Ammon's horn (tissue), 1 donor: Measurements from ENCODE around the gene NFATC4.
"Not testable (repeated sequence)": the region's sequence is repeated elsewhere in the genome, so short reads cannot be mapped to it uniquely, and the experiment has no call there.

Source experiments
- DNase-seq: peaks from one replicate; pipeline ENCODE4 v3.0.0-alpha.2; 2016; ENCODE audit warnings: low spot score

NFATC4 gene

DNA sequence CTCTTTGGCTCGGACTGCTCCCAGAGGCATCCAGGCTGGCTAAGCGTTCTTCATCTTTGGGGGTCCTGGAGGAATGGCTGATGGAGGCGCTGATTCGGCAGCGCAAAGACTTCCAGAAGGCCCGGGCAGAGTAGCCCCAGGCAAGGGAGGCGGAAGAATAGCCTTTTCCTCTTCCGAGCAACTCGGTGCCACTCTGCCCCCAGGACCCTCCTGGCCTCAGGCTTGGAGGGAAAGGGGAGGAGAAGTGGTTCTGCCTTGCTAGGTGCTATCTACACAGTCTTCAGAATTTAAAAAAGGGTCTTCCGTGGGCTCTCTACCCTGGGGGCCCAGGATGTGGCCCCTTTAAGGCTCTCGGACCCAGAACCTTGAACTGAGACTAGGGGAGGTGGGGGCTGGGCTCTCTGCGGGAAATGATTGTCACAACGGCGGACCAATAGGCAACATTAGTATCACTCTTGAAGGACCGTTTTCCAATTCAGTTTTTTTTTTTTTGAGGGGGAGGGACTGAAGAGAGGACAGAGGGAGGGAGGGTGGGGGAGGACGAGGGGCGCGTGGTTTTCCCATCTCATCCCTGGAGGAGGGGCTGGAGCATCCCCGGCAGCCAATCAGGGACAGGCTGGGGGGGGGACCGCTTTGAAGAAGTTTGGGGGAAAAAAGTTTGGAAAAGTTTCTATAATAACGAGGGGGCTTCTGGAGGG is at the start of gene NFATC4:
TSS of gene NFATC4 (plus strand) at position 671 of the 698 bp plus-strand sequence. CDS start 157 bp downstream, outside the sequence.
- DNase-seq = peak; percentile 43

DNA sequence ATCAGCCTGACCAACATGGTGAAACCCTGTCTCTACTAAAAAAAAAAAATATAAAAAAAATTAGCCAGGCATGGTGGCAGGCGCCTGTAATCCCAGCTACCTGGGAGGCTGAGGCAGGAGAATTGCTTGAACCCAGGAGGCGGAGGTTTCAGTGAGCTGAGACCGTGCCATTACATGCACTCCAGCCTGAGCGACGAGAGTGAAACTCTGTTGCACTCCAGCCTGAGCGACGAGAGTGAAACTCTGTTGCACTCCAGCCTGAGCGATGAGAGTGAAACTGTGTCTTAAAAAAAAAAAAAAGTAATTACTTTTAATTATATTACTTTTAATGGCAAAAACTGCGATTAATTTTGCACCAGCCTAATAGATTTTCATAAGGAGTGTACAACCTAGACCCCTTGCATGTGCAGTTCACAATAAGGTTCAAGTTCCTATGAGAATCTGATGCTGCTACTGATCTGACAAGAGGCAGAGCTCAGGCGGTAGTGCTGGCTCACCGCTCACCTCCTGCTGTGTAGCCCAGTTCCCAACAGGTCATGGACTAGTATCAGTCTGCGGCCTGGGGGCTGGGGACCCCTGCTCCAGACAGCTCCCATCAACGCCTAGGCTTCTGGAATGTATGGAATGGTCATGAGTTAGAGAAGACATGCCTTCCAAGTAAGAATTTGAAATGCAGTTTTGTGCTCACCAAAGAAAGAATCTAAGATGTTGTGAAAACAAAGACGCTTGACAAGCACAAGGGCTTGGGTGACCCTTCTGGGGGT is 46.6 kb upstream of the NFATC4 start:
- no peak for DNase-seq

DNA sequence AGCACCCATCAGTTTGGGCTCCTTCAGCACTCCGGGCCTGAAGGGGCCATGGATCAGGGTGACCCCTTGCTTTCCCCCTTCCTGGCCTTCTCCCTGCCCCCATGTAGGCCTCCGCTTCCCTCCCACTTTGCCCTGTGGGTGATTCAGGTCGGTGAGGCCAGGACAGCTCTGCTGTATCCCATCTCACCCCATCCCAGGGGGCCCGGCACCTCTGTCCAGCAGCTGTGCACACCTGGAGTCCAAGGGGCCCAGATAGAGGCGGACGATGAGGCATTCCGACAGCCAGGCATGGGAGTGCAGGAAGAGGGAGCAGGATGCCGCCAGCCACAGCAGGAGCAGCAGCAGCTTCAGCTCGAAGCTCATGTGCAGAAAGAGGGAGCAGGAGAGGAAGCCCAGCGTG is 45.3 kb upstream of the NFATC4 start:
- DNase-seq = no peak

DNA sequence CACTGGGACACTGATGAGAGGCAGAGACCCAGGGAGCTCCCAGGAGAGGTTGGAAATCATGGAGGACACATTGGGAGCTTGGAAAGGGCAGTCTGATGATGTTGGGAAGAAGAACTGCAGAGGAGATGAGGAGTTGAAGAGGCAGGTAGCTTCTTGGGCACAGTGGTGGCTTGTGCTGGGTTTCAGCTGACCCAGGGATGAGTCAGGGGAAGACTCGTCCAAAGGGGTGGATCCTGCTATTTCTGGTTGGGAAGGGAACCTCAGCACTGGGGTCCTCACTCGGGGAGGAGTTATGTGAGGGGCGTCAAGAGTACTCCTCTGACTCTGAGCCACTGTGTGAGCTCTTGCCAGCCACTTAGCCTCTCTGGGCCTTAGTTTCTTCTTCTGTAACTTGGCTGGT is 44.6 kb upstream of the NFATC4 start:
- DNase-seq = no peak

DNA sequence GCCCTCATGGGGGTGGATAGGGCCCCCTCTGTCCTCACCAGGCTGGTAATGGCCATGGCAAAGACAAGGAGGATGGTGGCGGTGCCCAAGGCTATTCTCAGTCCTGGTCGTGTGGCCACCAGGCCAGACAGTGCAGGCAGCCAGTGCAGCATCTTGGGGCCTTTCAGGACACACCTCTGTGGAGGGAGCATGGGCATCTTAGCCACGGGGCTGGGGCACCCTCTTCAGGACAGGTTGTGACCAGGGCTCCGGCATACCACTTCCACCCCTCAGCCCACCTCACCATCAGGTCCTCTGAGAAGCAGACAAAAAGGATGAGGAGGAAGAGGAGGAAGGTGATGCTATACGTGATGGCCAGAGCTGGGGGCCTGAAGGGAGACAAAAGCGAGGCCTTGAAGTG is 44.0 kb upstream of the NFATC4 start:
- DNase-seq = no peak

DNA sequence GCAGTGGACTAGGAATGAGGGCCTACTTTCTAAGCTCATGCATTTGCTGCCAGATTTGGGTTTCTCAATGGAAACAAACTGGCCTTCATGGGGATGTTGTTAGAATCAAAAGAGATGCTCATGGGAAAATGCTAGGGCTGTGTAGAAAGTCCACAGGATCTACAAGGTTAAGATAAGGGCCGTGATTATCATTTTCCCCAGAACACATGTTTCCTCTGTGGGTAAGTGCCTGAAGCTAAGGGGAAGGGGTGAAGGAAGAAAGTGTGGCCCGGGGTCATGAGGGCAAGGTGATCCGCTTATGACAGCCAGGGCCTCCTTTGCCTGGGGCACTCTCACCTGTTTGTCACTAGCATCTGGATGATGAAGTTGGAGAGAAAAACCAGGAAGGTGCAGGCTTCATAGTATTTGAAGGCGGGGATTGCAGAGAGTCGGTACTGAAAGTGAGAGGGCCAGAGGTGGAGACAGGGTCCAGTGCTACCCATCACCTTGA is 42.9 kb upstream of the NFATC4 start:
- no peak for DNase-seq

DNA sequence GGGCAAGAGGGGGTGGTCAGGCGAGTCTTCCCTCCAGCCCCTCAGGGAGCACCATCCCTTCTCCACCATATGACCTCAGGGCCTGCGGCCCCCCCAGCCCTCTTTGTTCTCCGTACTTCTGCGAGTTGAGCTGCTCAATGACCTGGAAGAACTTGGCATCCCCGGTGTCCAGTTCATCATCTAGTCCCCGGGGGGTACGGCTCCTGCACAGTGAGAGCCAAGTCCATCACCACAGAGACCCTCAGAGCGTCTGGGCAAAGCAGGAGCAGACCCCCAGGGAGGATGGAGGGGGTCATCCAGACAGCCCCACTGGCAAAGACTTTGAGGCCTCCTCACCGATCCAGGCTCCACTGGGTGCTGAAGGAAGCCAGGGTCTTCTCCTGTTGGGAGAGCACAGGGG is 42.0 kb upstream of the NFATC4 start:
- no peak for DNase-seq

DNA sequence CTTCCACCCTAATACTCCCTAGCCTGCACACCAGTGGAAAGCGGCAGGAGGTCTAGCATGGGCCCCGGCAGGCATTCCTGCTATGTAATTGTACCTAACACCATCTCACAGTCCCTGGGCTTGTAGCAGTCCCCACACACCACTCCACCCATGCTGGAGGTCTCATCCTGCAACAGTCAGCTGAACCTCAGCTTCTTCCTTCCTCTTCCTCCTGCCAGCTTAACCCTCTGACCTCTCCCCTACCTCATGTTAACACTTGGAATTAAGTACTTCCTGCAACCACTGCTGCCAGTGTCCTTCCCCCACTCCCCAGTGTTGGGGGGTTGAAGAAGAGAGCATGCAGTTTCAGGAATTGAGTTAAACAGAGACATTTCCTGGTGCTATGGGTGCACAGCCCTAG is 40.7 kb upstream of the NFATC4 start:
- DNase-seq = no peak

DNA sequence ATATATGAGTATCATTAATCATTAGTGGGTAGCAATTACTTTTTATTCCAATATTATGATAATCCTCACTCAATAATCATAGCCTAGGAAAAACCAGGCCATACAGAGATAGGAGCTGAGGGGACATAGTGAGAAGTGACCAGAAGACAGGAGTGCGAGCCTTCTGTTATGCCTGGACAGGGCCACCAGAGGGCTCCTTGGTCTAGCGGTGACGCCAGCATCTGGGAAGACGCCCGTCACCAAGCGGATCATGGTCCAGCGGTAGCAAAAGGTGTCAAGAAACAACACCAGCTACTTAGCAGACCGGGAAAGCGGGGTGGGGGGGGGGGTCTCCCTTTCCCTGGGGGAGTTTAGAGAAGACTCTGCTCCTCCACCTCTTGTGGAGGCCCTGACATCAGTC is 40.1 kb upstream of the NFATC4 start:
- DNase-seq = not testable (repeated sequence)

DNA sequence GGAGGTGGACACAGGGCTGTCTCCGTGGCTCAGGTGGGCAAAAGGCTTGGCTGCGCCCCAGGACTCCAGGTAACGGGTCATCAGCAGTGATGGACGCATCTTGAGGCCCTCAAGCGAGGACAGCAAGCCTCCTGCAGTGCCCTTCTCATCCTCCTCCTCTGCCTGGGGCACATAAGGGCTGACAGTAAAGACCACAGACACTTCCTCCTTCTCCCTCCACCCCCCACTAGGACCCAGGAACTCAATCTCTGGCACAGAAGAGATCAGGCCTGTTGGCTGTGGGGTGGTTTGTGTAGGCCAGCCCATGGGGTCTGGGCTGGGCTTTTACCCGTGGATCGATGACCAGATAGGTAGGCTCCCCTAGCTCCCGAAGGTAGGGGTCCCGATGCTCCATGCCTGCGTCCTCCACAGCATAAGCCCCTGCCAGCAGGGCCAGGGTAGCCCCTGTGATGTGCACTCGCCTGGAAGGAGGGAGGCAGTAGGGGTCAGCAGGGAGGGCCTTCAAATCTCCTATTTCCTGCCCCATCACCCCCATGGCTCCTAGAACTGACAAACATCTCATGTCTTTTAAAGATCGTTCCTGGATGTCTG is 38.8 kb upstream of the NFATC4 start:
- DNase-seq = no peak

DNA sequence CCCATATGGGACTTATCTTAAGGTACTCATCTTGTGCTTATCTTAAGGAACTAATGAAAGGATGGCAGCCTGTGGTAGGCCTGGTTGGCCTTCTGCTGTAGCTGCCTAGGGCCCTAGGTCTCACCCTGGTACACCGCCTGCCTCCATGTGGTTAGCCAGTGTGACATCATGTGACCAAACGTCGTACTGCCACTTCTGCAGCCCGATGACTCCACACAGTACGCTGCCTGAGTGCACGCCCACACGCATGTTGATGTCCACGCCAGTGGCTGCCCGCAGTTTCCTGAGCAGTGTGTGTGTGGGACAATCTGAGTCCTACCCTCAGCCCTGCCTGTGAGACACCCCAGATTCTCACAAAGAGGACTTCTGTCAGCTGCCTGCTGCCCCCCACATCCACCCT is 38.2 kb upstream of the NFATC4 start:
- DNase-seq = peak; percentile 72

DNA sequence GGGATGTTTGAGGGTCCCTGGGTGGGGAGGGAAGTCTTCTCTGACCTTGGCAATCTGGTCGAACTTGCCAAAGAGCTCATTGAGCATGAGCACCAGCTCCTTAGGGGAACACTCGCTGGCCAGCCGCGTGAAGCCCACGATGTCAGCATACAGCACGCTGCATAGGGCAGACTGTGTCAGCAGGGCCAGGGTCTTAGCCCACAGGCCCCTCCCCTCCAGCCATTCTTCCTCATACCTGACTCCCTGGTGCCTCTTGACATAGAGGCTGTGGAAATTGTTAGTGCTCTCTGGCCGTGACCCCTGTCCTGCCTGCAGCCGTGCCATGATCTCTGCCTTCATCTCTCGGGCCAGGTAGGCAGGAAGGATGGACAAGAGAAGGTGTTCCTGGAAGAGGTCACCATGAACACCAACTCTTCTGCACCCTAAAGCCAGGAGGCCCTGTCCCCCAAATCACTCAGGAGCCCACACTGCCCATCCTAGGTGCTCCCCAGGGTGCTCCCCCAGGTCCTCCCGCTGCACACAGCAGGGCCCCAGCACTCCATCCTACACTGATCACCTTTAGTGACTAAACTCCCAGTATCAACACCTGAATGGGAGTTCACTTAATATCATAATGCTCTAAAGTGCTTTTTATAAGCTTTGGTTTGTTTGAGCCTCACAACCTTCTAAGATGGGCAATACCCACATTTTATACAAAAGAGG is 36.9 kb upstream of the NFATC4 start:
- DNase-seq = no peak

DNA sequence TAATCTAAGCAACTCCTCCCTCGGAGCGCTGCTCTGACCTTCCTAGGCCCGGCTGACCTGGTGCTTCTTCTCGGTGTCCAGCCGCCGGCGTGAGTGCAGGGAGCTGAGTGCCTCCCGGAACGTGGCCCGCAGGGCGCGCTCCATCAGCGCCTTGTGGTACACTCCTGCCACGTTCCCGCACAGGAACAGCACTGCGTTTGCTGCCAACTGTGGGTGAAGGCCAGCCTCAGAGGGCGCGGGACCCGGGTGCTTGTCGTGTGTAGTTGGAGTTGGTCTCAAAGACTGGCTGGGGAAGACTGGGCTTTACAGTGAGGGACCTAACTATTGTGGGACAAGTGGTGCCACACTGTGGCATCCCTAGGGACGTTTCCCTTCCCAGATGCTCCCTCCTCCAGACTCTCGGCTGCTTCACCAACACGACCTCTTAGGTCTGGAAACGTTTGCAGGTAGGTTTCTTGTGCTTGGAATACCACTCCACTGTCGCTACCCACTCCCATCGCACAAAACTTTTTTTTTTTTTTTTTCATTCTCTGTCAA is 36.2 kb upstream of the NFATC4 start:
- no peak for DNase-seq

DNA sequence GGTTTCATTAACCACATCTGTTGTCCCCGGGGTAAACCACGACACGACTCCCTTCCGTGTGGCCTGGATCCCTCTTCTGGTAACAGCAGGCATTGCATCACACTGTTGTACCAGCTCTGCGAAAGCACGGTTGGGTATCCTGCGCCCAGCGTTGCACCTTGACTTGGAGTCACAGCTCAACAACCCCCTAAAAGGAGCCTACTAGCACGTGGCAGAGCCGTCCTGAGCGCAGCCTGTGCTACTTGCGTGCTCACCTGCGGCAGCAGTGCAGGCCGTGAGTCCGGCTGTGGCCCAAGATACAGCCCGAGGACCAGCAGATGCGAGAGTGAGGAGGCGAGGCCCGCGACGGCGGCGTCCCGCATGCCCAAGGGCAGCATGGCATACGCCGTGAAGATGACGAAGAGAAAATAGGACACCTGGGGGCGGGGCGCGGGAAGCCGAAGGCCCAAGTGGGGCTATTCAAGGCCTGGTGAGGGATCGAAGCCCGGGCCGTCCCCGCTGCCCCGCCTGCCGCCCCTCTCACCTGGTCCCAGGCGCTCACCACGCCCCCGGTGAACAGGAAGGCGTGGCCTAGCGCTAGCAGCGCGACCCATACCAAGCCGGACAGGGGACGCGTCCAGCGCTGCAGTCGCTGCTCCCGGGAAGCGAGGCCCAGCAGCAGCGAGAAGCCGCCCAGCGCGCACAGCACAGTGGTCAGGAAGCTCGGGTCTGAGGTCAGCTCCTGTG is 35.6 kb upstream of the NFATC4 start:
- peak; percentile 80 for DNase-seq

DNA sequence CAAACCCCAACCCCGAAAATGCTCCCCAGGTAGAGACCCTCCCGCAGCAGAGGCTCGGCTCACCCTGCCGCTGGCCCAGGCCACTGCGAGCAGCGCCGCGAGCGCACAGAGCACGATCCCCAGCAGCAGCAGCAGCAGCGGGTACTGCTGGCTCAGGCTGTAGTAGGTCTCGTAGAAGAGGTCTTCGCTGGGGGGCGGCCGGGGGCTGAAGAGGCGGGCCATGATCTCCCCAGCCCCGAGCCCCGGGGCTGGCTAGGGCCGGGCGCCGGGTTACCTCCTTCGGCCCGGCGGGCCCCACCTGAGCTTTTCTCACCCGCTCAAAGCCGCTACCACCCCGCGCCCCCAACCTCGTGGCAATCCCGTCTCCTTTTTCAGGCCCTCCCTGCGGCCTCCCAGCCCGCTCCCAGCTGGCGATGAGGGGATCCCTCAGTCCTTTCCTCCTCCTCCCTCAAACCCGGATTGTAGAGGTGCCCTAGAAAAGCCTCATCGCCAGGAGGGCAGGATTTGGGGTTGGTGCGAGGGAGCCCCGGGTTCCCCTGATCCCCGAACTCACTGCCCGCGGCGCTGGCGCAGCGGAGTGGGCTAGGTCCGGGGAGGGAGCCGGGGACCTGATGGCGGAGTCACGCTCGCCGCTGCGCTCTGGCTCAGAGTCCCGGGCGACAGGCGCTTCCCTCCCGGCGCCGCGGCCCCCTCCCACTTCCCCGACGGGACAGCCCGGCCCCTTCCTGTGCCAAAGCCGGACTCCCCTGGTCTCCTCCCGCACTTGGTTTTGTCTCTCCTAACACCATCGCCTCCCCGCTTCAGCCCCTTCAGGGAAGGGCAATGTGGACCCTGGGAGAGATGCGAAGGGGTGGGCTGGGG is 33.3 kb upstream of the NFATC4 start, which contains the start of gene ADCY4:
TSS of gene ADCY4 (minus strand) at position 641 of the 861 bp plus-strand sequence. CDS start at position 222, 419 bp downstream.
- DNase-seq = no peak

DNA sequence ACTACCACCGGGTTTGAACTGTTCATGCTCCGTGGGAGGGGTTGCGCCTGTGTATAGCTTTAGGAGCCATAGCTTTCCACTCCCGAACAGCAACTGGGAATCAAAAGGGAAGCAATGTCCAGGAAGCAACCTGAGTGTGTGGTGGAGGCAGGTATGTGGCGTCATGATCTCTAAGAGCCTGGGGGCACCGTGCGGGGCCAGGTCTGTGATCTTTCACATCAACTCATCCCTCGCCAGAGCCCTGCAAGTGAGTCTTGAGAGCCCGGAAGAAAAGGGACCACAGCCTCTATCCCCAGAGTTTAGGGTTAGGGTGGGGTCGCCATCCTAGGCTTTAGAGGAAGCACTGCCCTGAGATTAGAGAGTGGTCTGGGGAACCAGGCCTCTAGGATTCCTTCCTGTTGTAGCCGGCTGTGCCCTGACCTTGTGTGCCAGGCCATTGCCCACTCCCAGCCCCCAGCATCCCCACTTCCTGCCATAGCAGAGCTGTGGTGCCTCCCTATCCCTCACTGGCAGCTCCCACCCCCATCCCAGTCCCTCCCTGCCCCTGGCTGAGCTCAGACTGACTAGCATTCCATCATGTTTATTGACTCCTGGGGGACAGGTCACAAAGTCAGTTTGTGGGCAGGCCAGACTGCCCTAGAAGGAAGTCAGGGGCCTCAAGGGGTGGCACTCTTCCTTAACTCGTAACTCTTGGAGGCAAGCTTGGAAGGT is 32.4 kb upstream of the NFATC4 start:
- no peak for DNase-seq

DNA sequence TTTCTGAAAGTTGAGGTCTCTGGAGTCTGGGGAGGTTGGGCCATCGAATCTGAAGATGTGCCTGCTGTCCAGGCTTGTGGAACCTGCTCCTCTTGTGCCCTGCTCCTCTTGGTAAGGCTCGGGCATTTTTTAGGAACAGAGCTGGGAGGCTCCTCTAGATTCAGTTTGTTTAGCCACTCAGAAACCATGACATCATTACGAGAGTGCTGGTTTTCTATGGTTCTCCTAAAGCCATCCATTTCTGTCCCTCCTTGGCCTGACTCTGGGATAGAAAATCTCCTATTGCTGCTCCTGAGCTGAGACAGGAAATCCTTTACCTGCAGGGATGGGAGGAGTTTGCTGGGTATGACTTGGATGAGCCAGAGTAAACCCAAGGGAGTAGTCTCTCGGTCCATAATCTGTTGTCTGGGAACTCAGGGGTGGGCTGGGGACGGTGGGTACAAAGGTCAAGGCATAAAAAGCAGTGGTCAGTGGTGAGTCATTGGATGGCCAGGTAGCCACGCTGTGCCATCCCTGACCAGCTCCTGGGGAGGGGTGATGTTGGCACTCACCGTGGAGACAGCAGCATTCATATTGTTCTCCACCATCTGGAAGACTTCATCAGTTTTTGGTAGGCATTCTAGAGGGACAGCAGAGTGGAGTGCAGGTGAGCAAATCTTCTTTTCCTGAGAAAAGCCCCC is 30.7 kb upstream of the NFATC4 start:
- no peak for DNase-seq

DNA sequence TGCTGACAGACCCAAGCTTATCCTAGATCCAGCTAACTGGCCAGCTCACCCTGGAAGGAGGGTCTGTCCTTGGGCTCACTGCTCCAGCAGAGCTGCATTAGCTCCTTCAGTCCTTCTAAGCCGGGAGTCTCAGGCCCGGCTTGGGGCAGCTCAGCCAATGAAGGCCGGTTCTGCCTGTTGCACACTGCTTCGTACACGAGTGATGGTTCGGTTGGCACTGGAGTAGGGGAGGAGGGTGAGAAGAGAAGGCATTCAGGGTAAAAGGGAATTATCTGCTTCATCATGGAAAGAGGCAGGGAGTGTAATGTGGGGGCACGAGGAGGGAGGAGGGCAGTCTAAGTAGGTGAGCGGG is 30.2 kb upstream of the NFATC4 start:
- DNase-seq = no peak

DNA sequence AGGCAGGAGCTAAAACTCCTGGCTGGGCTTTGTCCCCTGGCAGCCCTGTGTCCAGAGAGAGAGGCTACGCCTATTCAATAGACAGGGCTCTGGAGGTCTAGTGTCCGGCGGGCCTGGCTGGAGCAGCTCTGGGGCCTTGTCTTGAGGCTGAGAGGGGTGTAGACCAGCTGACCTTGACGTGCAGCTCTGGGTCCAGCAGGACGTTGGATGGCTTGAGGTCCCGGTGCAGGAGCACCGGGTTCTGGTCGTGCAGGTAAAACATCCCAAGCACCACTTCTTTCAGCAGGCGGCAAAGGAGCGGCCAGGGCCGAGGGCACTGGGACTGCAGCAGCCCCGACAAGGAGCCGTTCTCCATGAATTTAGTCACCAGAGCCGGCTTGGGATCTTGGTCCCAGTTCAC is 29.1 kb upstream of the NFATC4 start:
- no peak for DNase-seq
